Fibroblast of the aortic adventitia (primary cell): ENCODE measurements around the gene TPM3. TPM values are rescaled to one million over a fixed set of nuclear protein-coding genes. Genes with fewer than 3 reads are reported as not detected.

ENCODE experiments used
- DNase-seq: peaks from one replicate; pipeline ENCODE4 v3.0.0-alpha.2; 2010; ENCODE audit warnings: low read depth
- H3K4me3 ChIP-seq: 2 replicates; pipeline ENCODE4 v1.5.1; 2011; ENCODE audit warnings: low read depth, mild to moderate bottlenecking, control low read depth, low read length, moderate library complexity
- CTCF ChIP-seq: IDR thresholded peaks from 2 replicates; pipeline ENCODE4 v1.5.1; 2011; ENCODE audit warnings: mild to moderate bottlenecking, low read length, control low read depth, inconsistent platforms; ENCODE audit not compliant: insufficient read depth
- total RNA-seq: library from RNA; depleted of rRNA; stranded (reverse); fragments of >200 nt; gene quantifications from 2 replicates; pipeline ENCODE4 v1.2.3, GENCODE V29; 2012; ENCODE audit warnings: low replicate concordance

TPM3 gene
- total RNA-seq, 1 donor = 649 TPM

- DNase-seq = no peak
- H3K4me3 ChIP-seq = no peak overlapping the region
- TF ChIP-seq CTCF = no peak
These were observed 20.7 kb downstream of the TPM3 start for GRCh38 chr1:154171223-154171583.

DNA sequence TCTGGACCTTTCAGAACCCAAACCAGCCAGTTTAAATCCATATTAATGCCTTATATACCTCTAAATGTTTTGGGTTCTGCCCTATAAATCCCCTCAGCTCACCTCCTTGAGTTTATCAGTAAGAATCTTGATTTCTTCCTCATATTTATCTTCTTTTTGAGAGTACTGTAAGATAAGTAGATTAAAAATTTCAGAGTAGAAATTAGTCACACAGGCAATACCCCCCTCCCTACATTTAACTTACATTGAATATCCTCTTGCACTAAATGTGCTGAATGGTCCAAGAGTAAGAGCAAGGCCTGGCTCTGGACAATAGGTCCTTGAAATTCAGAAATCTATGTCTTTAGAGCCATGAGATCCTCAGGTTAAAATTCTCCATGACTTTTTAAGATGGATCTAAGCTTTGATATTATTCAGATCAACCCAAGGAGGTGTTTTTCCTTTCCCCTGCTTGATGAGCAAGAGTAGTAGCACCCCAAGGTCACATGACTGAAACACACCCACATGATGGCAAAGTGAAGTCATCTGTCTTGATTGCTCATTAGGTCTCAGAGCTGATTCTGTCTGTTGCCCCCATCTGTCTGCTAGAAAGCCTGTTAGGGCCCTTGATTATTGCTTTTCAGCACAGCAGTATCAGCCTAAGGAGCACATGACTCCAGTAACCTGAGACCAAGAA, 21.2 kb downstream of the TPM3 start:
- no peak for DNase-seq
- H3K4me3 ChIP-seq = no peak overlapping the region
- no peak for TF ChIP-seq CTCF

DNA sequence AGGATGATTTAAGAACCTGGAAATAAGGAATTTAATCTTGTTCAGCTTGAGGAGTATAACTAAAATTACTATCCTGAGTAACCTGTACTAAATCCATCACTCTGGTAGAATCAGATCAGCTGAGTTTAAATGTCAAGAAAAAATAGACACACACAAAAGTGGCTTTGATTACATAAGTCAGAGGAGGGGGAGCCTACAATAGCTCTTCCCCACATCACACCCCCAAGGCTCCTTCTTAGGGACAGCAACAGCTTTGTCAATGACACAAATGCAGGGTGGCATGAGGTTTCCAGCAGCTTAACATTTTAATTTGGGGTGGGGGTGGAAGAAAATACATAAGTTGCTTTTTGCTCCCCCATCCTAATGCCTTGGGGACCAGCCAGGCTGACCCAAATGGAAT, 24.4 kb downstream of the TPM3 start:
- no peak for DNase-seq
- no peak overlapping the region for H3K4me3 ChIP-seq
- TF ChIP-seq CTCF = no peak

DNA sequence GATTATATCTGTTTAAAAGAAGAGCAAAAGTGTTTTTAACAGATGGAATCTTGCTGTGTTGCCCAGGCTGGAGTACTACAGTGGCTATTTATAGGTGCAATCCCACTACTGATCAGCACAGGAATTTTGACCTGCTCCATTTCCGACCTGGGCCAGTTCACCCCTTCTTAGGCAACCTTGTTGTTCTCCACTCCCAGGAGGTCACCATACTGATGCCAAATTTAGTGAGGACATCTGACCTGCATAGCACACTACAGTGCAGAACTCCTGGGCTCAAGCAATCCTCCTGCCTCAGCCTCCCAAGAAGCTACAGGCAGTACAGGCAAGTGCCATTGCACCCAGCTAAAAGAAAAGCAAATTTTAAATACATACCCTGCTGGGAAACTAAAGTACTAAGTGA, 25.7 kb downstream of the TPM3 start:
- no peak overlapping the region for H3K4me3 ChIP-seq
- TF ChIP-seq CTCF = no peak
- DNase-seq = no peak

GRCh38 chr1:154159554-154159953, 32.3 kb downstream of the TPM3 start:
- DNase-seq = no peak
- no peak for TF ChIP-seq CTCF
- H3K4me3 ChIP-seq = no peak overlapping the region

- no peak overlapping the region for H3K4me3 ChIP-seq
- TF ChIP-seq CTCF = no peak
- no peak for DNase-seq
These were observed 33.4 kb downstream of the TPM3 start for GRCh38 chr1:154158307-154159125.
